NCI-H748 treated with DMSO at 0.1 percent for 48 hours (cell line): Measurements from ENCODE around the gene TNFRSF11A.

Experiments
- DNase-seq: peaks from one replicate; lab custom pipeline; 2025; lab: John Stamatoyannopoulos, UW

TNFRSF11A gene

DNA sequence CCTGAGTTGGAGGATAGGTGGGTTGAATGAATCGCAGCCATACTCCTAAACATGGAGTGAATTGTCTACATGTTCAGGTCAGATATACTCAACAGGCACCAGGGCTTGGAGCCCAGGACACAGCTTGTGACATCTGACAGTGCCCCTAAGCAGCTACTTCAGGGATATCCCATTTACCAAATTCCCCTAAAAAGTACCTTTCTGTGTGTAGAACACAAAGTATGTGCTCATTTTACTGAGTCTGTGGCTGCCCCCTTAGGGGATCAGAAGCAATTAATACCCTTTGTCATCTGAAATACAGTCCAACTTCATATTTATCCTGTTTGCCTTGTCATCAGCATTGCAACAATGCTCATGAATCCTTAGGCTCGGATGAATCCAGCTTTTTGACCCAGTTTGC lies 20.8 kb downstream of the TNFRSF11A start:
- no peak for DNase-seq

- no peak for DNase-seq
These were observed 21.4 kb downstream of the TNFRSF11A start for GRCh38 chr18:62346333-62347088.

GRCh38 chr18:62347089-62347506 lies 22.0 kb downstream of the TNFRSF11A start:
- no peak for DNase-seq

GRCh38 chr18:62348474-62348873 lies 23.4 kb downstream of the TNFRSF11A start:
- no peak for DNase-seq

GRCh38 chr18:62353170-62353569 lies 28.1 kb downstream of the TNFRSF11A start:
- DNase-seq: no peak

- DNase-seq: no peak
These were observed 29.0 kb downstream of the TNFRSF11A start for GRCh38 chr18:62354151-62354550.

GRCh38 chr18:62357079-62357719 lies 32.1 kb downstream of the TNFRSF11A start:
- no peak for DNase-seq

DNA sequence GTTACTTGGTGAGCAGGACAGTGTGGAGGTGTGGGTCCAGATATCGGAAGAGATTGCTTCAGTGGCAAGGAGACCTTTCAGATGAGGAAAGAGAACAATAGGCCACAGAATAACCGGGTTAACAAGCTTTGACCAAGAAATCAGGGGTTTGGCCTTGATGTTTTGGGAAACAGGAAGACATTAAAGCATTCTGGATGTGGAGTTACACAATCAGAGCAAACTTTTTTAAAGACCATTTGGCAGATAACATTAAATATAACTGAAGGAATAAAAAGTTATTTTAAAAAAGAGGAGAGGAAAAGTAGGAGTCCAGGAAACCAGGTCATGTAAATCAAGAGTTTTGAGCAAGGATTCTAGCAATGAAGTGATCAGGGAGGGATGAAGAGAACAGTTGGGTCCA lies 35.7 kb downstream of the TNFRSF11A start:
- DNase-seq: no peak

DNA sequence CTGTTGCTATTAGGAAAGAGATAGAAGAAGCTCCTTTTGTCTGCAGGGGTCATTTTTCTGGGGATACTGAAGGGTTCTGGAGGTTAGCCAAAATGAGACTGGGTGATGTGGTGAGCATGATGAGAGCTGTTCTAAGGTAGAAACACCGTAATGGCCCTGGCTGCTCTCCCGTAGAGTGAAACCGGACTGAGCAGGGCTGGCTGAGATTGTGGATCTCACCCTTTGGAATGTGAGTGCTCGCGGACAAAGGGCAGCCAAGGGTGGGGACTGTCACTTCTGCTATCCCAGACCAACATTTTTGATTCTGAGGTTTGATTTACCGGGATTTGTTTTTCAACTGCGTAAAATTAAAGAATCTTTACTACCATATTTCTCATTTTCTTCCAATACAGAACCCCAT lies 36.2 kb downstream of the TNFRSF11A start:
- DNase-seq: no peak

DNA sequence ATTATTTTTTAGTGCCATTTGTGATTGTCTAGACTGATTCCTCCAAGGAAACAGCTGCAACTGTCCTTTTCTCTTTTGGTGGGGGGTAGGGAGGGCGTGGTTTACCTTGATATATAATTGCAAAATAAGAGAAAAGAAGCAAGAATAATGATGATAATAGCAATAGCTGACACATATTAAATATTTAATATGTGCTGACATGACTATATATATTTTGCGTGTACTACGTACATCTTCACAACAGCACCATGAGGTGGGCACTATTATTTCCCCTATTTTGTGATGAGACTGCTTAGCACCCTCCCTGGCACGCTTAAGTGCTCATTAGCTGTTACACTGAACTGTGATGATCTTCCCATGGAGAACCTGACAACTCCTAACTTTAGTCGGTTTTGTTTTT lies 39.4 kb downstream of the TNFRSF11A start:
- DNase-seq: no peak

DNA sequence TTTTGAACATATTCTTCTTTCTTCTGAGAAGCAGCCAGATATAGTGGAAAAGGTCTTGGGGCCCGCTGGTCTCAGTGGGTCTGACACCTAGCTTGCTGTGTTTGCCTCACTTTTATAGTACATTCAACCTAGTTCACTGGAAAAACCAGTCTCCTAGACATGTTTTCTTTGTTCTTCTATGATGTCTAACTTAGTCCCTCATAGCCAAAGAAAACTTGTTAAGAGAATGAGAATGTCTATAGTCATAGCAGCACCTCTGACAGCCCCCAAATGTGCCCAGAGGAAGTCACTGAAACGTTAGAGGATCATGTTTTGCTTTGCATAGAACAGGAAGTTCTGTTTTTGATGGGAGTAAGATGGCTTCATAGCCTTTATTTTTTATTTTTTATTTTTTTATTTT lies 40.3 kb downstream of the TNFRSF11A start:
- no peak for DNase-seq

DNA sequence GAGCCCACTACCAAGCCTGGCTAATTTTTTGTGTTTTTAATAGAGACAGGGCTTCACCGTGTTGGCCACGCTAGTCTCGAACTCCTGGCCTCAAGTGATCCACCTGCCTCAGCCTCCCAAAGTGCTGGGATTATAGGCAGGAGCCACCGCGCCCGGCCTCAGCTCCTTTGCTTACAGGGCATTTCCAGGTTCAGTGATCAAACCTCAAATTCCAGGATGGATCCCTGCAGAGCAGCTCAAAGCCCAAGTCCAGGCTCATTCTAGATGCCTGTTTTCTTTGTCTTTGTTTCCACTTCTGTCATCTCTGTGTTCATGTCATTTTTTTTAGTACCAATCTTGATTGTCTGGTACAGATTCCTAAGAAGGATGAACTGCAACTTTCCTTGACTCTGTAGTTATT lies 41.9 kb downstream of the TNFRSF11A start:
- no peak for DNase-seq

GRCh38 chr18:62368100-62368499 lies 43.0 kb downstream of the TNFRSF11A start:
- DNase-seq: no peak

DNA sequence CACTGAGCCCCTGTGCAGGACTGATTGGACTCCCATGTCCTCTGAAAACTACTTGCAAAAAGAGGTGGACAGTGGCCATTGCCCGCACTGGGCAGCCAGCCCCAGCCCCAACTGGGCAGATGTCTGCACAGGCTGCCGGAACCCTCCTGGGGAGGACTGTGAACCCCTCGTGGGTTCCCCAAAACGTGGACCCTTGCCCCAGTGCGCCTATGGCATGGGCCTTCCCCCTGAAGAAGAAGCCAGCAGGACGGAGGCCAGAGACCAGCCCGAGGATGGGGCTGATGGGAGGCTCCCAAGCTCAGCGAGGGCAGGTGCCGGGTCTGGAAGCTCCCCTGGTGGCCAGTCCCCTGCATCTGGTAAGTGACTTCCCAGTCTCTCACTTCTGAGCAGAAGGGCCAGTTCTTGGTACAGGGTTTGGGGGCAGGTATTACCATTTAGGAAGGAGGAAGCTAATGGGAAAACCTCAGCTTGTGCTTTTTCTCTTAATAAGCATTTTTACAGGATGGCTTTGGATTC lies 44.1 kb downstream of the TNFRSF11A start:
- DNase-seq: no peak

- DNase-seq: no peak
These were observed 45.3 kb downstream of the TNFRSF11A start for GRCh38 chr18:62370366-62370765.

DNA sequence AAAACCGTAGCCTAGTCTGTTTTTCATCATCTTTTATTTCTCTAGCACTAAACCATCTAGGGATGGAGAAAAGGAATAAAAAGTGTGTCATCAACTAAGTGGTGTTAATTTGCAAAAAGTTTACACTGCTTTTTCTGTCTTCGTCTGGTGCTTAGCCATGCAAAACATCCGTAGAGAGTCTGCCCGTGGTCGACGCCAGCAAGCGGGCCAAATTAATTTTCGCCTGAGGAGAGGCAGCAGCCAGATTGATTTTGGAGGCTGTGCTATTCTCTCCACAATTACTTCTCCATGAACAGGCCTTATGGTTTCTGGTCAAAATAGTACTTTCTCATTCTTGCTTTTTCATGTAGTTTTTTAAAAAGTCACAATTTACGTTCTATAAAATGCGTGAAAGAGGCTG lies 46.3 kb downstream of the TNFRSF11A start:
- DNase-seq: no peak

DNA sequence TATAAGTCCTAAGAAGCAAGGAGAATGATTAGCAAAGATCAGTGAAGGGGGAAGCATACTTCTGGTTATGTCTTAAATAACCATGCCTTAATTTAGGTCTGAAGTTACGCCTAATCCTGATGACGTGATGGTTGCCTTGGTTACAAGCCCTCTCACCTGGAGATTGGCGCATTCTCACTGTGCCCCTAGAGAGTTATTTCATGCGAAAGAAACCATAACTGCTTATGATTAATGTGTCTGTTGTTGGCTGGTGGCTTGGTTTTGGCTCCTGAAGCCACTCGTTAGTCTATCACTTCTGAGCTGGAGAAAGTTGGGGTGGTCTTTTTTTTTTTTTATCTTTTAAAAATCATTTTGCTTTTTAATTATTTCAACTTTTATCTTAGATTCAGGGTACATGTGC lies 47.0 kb downstream of the TNFRSF11A start:
- DNase-seq: no peak

GRCh38 chr18:62372882-62373281 lies 47.8 kb downstream of the TNFRSF11A start:
- DNase-seq: no peak

- no peak for DNase-seq
These were observed 49.4 kb downstream of the TNFRSF11A start for GRCh38 chr18:62374410-62374965.

DNA sequence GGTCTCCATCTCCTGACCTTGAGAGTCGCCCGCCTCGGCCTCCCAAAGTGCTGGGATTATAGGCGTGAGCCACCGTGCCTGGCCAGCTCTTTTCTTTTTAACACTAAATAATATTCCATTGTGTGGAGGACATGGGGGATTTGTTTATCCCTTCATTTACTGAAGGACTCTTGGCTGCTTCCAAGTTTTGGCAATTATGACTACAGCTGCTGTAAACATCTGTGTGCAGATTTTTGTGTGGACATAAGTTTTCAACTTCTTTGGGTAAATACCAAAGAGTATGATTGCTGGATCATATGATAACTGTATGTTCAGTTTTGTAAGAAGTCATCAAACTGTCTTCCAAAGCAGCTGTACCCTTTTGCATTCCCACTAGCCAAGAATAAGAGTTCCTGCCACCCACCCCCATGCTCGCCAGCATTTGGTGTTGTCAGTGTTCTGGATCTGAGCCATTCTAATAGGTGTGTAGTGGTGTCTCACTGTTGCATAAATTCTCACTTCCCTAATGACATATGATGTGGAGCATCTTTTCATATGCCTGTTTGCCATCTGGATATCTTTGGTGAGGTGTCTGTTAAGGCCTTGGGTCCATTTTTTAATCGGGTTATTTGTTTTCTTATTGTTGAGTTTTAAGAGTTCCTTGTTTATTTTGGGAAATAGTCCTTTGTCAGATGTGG lies 52.2 kb downstream of the TNFRSF11A start:
- DNase-seq: no peak

GRCh38 chr18:62379051-62379450 lies 53.9 kb downstream of the TNFRSF11A start:
- no peak for DNase-seq

GRCh38 chr18:62381373-62381772 lies 56.3 kb downstream of the TNFRSF11A start:
- DNase-seq: no peak

GRCh38 chr18:62384068-62384467 lies 59.0 kb downstream of the TNFRSF11A start:
- DNase-seq: no peak
